ENCODE results near the gene RPL10. TPM values are rescaled to one million over a fixed set of nuclear protein-coding genes. Genes with fewer than 3 reads are reported as not detected.

Gene RPL10
- polyA plus RNA-seq, 1 donor (not counting 4 experiments of a cell fraction or from before 2014, with no cell fraction given) = 2,926 TPM

- FAIRE-seq = no peak
- Histone ChIP-seq H3K9ac (ENCODE audit: control insufficient read depth, extremely low read depth, insufficient read depth, low read length) (no peak overlapping the region), H3K36me3 (ENCODE audit: control insufficient read depth in 2 of 2, extremely low read depth in 1 of 2, insufficient read depth in 2 of 2, low read length in 2 of 2) (peaks cover 0 to 9% of the 10 kb centered on the region in 2 experiments), H3K27ac (ENCODE audit: control insufficient read depth, insufficient read depth, low read length) (no peak overlapping the region), H3K4me2 (ENCODE audit: control insufficient read depth, extremely low read depth, insufficient read depth, low read depth, low read length) (no peak overlapping the region), H2AFZ (ENCODE audit: control insufficient read depth, low read length) (no peak overlapping the region), H3K27me3 (ENCODE audit: control insufficient read depth, extremely low read depth, insufficient read depth, low read length) (no peaks in the 10 kb centered on the region), H3K4me1 (ENCODE audit: control insufficient read depth, extremely low read depth, insufficient read depth, low read length) (no peaks in the 10 kb centered on the region), H3K79me2 (ENCODE audit: control insufficient read depth, insufficient read depth, low read length) (no peaks in the 10 kb centered on the region), H3K9me3 (ENCODE audit: control insufficient read depth, low read depth, low read length) (no peaks in the 10 kb centered on the region), H3K9me1 (ENCODE audit: control insufficient read depth, extremely low read depth, insufficient read depth, low read length) (no peaks in the 10 kb centered on the region), H4K20me1 (ENCODE audit: control insufficient read depth, extremely low read depth, insufficient read depth, low read length) (no peaks in the 10 kb centered on the region), H3K4me3 (ENCODE audit: control insufficient read depth in 2 of 3, extremely low read depth in 1 of 3, insufficient read depth in 2 of 3, low read depth in 1 of 3, low read length in 3 of 3) (no peak overlapping the region)
- dilution Hi-C loops (cut with MboI; ENCODE audit: extremely low pct_ligation_motif_present, low sequenced_read_pairs) = no loop called here
- DNase-seq (ENCODE audit: low read depth, low spot score) = no peak
- TF ChIP-seq EZH2 (IDR thresholded peaks at IDR 0.05; ENCODE audit: low read length) (no peak), CTCF (optimal IDR thresholded peaks at IDR 0.05 in 1 of 3, IDR thresholded peaks at IDR 0.05 in 1 of 3, conservative IDR thresholded peaks at IDR 0.05 in 1 of 3; ENCODE audit: extremely low read depth in 1 of 3, insufficient read depth in 2 of 3, low read length in 3 of 3) (no peak)
Observed at GRCh38 chrX:154450312-154450711, 52.1 kb downstream of the RPL10 start.

Small RNA genes lying within 50 kb of the gene (small RNA-seq; reads per million reads assigned to genes)
- gene MIR6858 (ENCODE audit: insufficient read length in 3 of 3, low read depth in 3 of 3, low replicate concordance in 1 of 3) (0 reads per million in 3 experiments), gene SNORA70 (ENCODE audit: insufficient read length in 3 of 3, low read depth in 3 of 3, low replicate concordance in 1 of 3) (0 reads per million in 3 experiments)

Other genes with a start within 250 kb of the RPL10 start
- gene OPN1MW, start 215.8 kb upstream of the RPL10 start, polyA plus RNA-seq = not detected in 3 replicates
- not detected in 3 replicates for gene OPN1MW2, start 178.6 kb upstream of the RPL10 start, polyA plus RNA-seq
- not detected in 3 replicates for gene OPN1MW3, start 140.8 kb upstream of the RPL10 start, polyA plus RNA-seq
- gene TEX28, start 103.3 kb upstream of the RPL10 start, polyA plus RNA-seq = not detected in 3 replicates
- not detected in 3 replicates for gene TKTL1, start 102.6 kb upstream of the RPL10 start, polyA plus RNA-seq
- gene FLNA, start 23.7 kb upstream of the RPL10 start, polyA plus RNA-seq = 245 to 536 TPM (median 343 TPM) in 3 replicates
- gene EMD, start 19.1 kb upstream of the RPL10 start, polyA plus RNA-seq = 32.7 to 65.5 TPM (median 36.9 TPM) in 3 replicates
- gene DNASE1L1, start 10.9 kb downstream of the RPL10 start, polyA plus RNA-seq = 16.7 to 37.6 TPM (median 17.1 TPM) in 3 replicates
- gene TAFAZZIN, start 13.2 kb downstream of the RPL10 start, polyA plus RNA-seq = 16.3 to 20.6 TPM (median 19.9 TPM) in 3 replicates
- 42.4 to 85.5 TPM (median 74.1 TPM) in 3 replicates for gene ATP6AP1, start 30.3 kb downstream of the RPL10 start, polyA plus RNA-seq
- 61.8 to 96.4 TPM (median 75.3 TPM) in 3 replicates for gene GDI1, start 38.8 kb downstream of the RPL10 start, polyA plus RNA-seq
- gene FAM50A, start 45.8 kb downstream of the RPL10 start, polyA plus RNA-seq = 34.0 to 40.0 TPM (median 35.7 TPM) in 3 replicates
- 7.6 to 14.2 TPM (median 13.0 TPM) in 3 replicates for gene PLXNA3, start 59.9 kb downstream of the RPL10 start, polyA plus RNA-seq
- gene LAGE3, start 80.9 kb downstream of the RPL10 start, polyA plus RNA-seq = 6.3 to 11.4 TPM (median 9.3 TPM) in 3 replicates
- gene UBL4A, start 88.2 kb downstream of the RPL10 start, polyA plus RNA-seq = 15.2 to 26.7 TPM (median 20.4 TPM) in 3 replicates
- gene SLC10A3, start 92.3 kb downstream of the RPL10 start, polyA plus RNA-seq = 8.1 to 15.9 TPM (median 15.0 TPM) in 3 replicates
- gene FAM3A, start 117.9 kb downstream of the RPL10 start, polyA plus RNA-seq = 15.8 to 25.3 TPM (median 21.4 TPM) in 3 replicates
- gene G6PD, start 148.5 kb downstream of the RPL10 start, polyA plus RNA-seq = 26.8 to 71.9 TPM (median 41.6 TPM) in 3 replicates
- gene IKBKG, start 149.2 kb downstream of the RPL10 start, polyA plus RNA-seq = 15.1 to 19.9 TPM (median 16.5 TPM) in 3 replicates
- gene CTAG1A, start 186.8 kb downstream of the RPL10 start, polyA plus RNA-seq = not detected in 3 replicates
- not detected in 3 replicates for gene CTAG1B, start 220.9 kb downstream of the RPL10 start, polyA plus RNA-seq

Measured in keratinocyte (primary cell).